ENCODE measurements around the gene HECW1. TPM values are rescaled to one million over a fixed set of nuclear protein-coding genes. Genes with fewer than 3 reads are reported as not detected.

HECW1 gene
- total RNA-seq, 1 experiment from 2014 or later, result 0.77 TPM

GRCh38 chr7:43589133-43589478 is 476.7 kb downstream of the HECW1 start:
- Histone ChIP-seq H3K27ac (ENCODE audit: low read length) (no peak overlapping the region), H3K4me3 (ENCODE audit: low read depth in 2 of 2, low read length in 2 of 2) (no peak overlapping the region), H3K36me3 (ENCODE audit: control insufficient read depth, insufficient read depth, low read length) (no peaks in the 10 kb centered on the region), H3K27me3 (ENCODE audit: control insufficient read depth, insufficient read depth, low read length) (no peaks in the 10 kb centered on the region), H3K4me1 (ENCODE audit: control insufficient read depth, insufficient read depth, low read length) (peaks cover 46% of the 10 kb centered on the region), H3K9me3 (ENCODE audit: control insufficient read depth, insufficient read depth, low read depth, low read length) (no peaks in the 10 kb centered on the region)
- BruUV-seq (replicated peaks), result no TSS peak
- ChIA-PET CTCF (no interaction called here), POLR2A (interaction anchor here (0.6 kb wide), 1 partner anchor 237 kb away, joined by 3 read pairs; no protein-coding TSS in a partner anchor)
- intact Hi-C loops (cut with micrococcal nuclease; ENCODE audit: unreplicated experiment), result no loop called here
- no peak for ATAC-seq
- DNase-seq (ENCODE audit: low read depth, low spot score), result no peak
- TF ChIP-seq SIN3A (IDR thresholded peaks at IDR 0.05; ENCODE audit: borderline replicate concordance, insufficient read depth, low read depth, low read length) (no peak), POLR2AphosphoS5 (IDR thresholded peaks at IDR 0.05; ENCODE audit: low read depth, low read length) (no peak), TCF7L2 (IDR thresholded peaks at IDR 0.05; ENCODE audit: low read depth, low read length) (no peak)
- TF ChIP-seq, protein P1, sequence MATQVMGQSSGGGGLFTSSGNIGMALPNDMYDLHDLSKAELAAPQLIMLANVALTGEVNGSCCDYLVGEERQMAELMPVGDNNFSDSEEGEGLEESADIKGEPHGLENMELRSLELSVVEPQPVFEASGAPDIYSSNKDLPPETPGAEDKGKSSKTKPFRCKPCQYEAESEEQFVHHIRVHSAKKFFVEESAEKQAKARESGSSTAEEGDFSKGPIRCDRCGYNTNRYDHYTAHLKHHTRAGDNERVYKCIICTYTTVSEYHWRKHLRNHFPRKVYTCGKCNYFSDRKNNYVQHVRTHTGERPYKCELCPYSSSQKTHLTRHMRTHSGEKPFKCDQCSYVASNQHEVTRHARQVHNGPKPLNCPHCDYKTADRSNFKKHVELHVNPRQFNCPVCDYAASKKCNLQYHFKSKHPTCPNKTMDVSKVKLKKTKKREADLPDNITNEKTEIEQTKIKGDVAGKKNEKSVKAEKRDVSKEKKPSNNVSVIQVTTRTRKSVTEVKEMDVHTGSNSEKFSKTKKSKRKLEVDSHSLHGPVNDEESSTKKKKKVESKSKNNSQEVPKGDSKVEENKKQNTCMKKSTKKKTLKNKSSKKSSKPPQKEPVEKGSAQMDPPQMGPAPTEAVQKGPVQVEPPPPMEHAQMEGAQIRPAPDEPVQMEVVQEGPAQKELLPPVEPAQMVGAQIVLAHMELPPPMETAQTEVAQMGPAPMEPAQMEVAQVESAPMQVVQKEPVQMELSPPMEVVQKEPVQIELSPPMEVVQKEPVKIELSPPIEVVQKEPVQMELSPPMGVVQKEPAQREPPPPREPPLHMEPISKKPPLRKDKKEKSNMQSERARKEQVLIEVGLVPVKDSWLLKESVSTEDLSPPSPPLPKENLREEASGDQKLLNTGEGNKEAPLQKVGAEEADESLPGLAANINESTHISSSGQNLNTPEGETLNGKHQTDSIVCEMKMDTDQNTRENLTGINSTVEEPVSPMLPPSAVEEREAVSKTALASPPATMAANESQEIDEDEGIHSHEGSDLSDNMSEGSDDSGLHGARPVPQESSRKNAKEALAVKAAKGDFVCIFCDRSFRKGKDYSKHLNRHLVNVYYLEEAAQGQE (IDR thresholded peaks at IDR 0.05; ENCODE audit: insufficient read depth in 1 of 2, low read depth in 2 of 2, low read length in 1 of 2), result no peak
- TF ChIP-seq, protein P2, sequence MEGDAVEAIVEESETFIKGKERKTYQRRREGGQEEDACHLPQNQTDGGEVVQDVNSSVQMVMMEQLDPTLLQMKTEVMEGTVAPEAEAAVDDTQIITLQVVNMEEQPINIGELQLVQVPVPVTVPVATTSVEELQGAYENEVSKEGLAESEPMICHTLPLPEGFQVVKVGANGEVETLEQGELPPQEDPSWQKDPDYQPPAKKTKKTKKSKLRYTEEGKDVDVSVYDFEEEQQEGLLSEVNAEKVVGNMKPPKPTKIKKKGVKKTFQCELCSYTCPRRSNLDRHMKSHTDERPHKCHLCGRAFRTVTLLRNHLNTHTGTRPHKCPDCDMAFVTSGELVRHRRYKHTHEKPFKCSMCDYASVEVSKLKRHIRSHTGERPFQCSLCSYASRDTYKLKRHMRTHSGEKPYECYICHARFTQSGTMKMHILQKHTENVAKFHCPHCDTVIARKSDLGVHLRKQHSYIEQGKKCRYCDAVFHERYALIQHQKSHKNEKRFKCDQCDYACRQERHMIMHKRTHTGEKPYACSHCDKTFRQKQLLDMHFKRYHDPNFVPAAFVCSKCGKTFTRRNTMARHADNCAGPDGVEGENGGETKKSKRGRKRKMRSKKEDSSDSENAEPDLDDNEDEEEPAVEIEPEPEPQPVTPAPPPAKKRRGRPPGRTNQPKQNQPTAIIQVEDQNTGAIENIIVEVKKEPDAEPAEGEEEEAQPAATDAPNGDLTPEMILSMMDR (IDR thresholded peaks at IDR 0.05), result no peak
- in situ Hi-C loops (cut with HindIII; ENCODE audit: low pct_unique_long_range_greater_than_20kb, low sequenced_read_pairs), result loop anchor here (25.0 kb wide), 1 partner anchor 123 kb away; no protein-coding TSS in a partner anchor

DNA sequence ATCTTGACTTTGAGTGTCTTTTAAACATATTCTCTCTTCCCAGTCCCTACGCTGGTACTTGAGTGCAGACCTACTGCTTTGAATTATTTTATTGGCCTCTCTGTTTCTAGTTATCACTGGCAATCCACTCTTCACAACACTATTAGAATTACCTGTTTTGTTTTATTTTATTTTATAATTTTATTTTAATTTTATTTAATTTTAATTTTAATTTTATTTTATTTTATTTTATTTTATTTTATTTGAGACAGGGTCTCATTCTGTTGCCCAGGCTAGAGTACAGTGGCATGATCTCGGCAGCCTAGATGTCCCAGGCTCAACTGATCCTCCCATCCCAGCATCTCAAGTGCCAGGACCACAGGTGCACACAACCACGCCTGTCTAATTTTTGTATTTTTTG is 477.3 kb downstream of the HECW1 start:
- in situ Hi-C loops (cut with HindIII; ENCODE audit: low pct_unique_long_range_greater_than_20kb, low sequenced_read_pairs), result loop anchor here (25.0 kb wide), 1 partner anchor 123 kb away; no protein-coding TSS in a partner anchor
- Histone ChIP-seq H3K4me3 (ENCODE audit: low read depth in 2 of 2, low read length in 2 of 2) (no peak overlapping the region), H3K9me3 (ENCODE audit: control insufficient read depth, insufficient read depth, low read depth, low read length) (no peaks in the 10 kb centered on the region), H3K27me3 (ENCODE audit: control insufficient read depth, insufficient read depth, low read length) (no peaks in the 10 kb centered on the region), H3K36me3 (ENCODE audit: control insufficient read depth, insufficient read depth, low read length) (no peaks in the 10 kb centered on the region), H3K27ac (ENCODE audit: low read length) (no peak overlapping the region), H3K4me1 (ENCODE audit: control insufficient read depth, insufficient read depth, low read length) (peaks cover 46% of the 10 kb centered on the region)
- CTCF ChIA-PET, result no interaction called here
- TF ChIP-seq, protein P2 (IDR thresholded peaks at IDR 0.05), result no peak
- no peak for TF ChIP-seq TCF7L2 (IDR thresholded peaks at IDR 0.05; ENCODE audit: low read depth, low read length)
- TF ChIP-seq POLR2AphosphoS5 (IDR thresholded peaks at IDR 0.05; ENCODE audit: low read depth, low read length), result no peak
- TF ChIP-seq SIN3A (IDR thresholded peaks at IDR 0.05; ENCODE audit: borderline replicate concordance, insufficient read depth, low read depth, low read length), result no peak
- TF ChIP-seq, protein P1 (IDR thresholded peaks at IDR 0.05; ENCODE audit: insufficient read depth in 1 of 2, low read depth in 2 of 2, low read length in 1 of 2), result no peak
- no peak for ATAC-seq
- intact Hi-C loops (cut with micrococcal nuclease; ENCODE audit: unreplicated experiment), result no loop called here
- DNase-seq (ENCODE audit: low read depth, low spot score), result no peak
- POLR2A ChIA-PET, result no interaction called here
- BruUV-seq (replicated peaks), result no TSS peak
